GM12873 (cell line): ENCODE measurements around the gene GRID2.

Source experiments
- TF ChIP-seq, protein P1 (sequence below): IDR thresholded peaks from 2 replicates; pipeline ENCODE4 v1.5.1; 2012; ENCODE audit warnings: low read depth, mild to moderate bottlenecking, moderate library complexity, low read length, control low read depth; ENCODE audit not compliant: insufficient read depth; ENCODE audit errors: missing control alignments

Gene GRID2

DNA sequence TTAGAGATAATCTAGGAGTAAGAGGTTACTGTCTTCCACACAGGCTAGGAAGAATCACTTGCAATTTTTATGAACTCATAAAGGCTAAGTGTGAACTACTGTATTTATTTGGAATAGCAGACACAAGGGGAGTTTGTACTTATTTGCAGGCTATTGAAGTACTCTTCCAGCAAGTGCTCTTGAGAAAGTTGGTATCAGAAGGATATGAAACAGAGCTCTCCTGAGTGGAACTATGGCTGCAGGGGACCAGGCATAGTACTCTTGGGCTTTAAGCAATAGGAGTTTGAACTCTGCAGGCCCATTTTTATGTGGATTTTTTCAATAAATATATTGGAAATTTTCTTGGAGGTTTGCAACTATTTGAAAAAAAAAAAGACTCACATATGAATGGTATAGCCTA is 768.5 kb downstream of the GRID2 start:
- TF ChIP-seq, protein P1, sequence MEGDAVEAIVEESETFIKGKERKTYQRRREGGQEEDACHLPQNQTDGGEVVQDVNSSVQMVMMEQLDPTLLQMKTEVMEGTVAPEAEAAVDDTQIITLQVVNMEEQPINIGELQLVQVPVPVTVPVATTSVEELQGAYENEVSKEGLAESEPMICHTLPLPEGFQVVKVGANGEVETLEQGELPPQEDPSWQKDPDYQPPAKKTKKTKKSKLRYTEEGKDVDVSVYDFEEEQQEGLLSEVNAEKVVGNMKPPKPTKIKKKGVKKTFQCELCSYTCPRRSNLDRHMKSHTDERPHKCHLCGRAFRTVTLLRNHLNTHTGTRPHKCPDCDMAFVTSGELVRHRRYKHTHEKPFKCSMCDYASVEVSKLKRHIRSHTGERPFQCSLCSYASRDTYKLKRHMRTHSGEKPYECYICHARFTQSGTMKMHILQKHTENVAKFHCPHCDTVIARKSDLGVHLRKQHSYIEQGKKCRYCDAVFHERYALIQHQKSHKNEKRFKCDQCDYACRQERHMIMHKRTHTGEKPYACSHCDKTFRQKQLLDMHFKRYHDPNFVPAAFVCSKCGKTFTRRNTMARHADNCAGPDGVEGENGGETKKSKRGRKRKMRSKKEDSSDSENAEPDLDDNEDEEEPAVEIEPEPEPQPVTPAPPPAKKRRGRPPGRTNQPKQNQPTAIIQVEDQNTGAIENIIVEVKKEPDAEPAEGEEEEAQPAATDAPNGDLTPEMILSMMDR = no peak

DNA sequence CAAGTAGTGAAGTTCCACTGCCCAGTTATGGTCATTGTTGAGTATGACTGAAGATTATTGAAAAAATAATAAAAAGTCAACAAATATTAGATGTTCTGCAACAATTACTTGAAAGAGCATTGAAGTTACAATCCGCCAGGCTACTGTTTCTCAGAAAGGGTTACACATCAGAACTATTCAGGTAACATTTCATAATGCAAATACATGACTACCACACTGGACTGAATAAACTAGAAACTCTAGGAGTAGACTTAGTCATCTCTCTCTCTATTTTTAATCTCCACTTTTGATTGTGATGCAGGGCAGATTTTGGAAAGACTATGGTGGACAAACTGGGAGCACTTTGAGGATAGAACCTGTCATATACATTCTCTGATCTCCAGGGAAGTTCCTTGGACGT is 776.5 kb downstream of the GRID2 start:
- TF ChIP-seq, protein P1 = no peak

DNA sequence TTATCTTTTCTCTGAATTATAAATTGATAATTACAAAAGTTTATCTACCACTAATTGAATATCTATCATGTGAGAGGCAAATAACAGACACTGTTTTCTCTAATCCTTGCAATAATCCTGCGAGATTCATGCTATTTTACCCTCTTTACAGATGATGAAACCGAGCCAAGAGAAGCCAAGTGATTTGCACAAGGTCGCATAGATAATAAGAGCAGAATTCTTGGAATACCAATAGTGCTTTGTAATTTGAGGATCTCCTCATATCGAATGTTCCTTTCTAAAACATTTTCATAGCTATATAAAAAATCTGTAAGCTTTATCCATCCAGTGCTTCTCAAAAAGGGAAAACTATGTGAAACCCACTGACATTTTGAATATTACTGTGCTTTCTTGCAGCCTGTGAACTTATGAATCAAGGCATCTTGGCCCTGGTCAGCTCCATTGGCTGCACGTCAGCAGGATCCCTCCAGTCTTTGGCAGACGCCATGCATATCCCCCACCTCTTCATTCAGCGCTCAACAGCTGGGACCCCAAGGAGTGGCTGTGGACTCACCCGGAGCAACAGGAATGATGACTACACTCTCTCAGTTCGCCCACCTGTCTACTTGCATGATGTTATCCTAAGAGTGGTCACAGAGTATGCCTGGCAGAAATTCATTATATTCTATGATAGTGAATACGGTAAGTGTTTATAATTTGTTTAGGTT is 781.0 kb downstream of the GRID2 start:
- TF ChIP-seq, protein P1 = no peak

DNA sequence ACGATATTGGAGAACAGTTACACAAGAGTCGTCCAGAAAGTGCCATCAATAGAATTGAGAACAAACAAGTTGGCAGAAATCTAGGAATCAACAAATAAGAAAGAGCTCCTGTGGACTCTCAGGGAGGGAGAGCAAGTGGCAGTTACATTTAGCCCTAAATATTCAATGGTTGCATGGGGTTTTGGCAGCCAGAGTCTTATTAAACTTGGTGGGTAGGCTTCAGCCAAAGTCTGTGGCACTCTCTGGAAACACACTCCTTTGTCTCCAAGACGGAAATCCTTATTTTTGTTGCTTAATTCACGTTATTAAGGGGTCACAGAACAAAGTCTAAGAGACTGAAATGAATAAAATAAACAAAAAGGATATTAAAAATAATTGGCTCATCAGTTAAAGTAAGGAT is 782.6 kb downstream of the GRID2 start:
- TF ChIP-seq, protein P1 = no peak

DNA sequence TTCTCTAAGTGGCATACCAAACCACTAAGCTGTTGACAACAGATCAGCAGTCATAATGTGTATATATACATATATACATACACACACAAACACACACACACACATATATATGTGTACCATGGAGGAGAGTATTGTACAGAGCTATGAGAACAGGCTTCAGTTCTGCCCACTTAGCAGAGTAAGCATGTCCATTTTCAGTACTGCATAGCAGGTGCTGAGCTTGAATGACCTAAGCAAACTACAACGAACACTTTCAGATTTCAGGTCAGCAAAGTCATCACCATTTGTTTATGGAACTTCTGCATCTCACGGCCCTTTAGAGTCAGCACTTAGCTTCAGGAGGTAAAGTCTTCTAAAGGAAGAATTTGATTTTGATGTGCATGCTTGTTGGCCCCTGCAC is 789.0 kb downstream of the GRID2 start:
- TF ChIP-seq, protein P1 = no peak

DNA sequence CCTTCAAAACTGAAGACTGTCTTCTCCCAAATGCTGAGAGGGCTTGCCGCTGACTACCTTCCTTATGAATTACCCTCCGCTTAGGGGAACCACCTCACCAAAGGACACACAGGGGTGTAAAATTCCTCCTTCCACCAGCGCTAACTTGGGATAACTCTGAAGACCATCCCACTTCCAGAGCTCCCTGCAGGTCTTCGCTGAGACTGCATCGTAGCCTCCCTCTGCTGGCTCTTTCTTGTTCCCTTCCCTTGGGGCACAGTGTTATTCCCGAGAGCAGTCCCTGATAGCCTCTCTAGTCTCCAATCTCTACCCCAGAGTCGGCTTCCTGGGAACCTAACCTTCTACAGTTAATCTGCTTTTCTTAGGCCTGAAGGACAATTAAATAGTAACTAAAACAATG is 799.3 kb downstream of the GRID2 start:
- TF ChIP-seq, protein P1 = no peak

DNA sequence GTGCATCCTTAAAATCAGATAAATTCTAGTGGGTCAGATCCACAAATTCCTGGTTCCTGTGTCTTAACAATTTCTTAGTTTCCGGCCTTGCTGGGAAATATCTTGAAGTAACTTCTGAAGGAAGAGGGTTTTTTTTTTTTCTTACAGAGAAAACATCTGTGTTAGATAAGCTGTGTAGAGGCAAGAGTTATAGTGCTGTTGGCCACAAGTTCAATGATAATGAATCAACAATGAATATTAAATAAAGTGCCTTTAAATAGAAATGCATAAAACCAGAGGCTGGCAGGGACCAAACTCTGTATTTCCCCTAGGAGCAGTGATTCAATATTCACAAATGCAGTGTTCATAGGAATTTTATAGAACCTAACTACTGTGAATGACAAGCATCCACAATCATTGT is 812.9 kb downstream of the GRID2 start:
- TF ChIP-seq, protein P1 = no peak

DNA sequence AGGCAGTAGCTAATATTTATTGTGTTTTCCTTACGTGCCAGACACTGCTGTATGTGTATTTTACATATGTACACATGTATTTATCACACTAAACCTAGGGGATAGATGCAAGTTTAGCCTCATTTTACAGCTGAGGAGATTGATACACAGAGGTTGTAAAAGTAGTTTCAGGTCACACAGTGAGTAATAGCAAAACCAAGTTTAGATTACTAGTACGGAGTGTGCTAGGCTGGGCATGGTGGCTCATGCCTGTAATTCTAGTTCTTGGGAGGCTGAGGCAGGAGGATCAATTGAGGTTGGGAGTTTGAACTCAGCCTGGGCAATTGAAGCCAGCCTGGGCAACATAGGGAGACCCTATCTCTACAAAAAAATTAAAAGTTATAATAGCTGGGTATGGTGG is 823.7 kb downstream of the GRID2 start:
- TF ChIP-seq, protein P1 = no peak
